Islet precursor cell (in vitro differentiated cells): ENCODE results near the gene UTS2R.
"Not testable (repeated sequence)": the region's sequence is repeated elsewhere in the genome, so short reads cannot be mapped to it uniquely, and the experiment has no call there.

ENCODE experiments used
- DNase-seq: peaks from one replicate; pipeline ENCODE4 v3.0.0-alpha.2; 2018

UTS2R gene

GRCh38 chr17:82355770-82356427 is 15.7 kb upstream of the UTS2R start:
- DNase-seq, result no peak

- peak; percentile 84 for DNase-seq
Measured at GRCh38 chr17:82356845-82357355, 14.7 kb upstream of the UTS2R start.

DNA sequence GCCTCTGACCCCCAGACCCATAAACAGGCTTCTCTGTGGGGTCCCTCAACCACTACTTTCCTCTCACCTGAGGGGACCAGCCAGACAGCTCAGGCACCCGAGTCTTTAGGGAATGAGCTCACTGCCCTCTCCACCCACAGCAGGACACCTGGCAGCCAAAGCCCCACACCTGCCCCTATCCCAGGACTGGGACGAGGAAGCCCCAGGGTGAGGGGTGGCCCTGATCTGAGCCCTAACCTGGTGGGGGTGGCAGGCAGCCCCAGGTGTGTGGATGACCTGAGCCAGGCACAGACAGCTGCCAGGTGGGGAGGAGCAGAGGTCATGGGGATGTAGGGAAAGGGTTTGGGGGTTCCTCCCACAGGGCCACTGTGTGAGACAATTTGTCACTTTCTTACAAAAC is 14.2 kb upstream of the UTS2R start:
- no peak for DNase-seq

DNA sequence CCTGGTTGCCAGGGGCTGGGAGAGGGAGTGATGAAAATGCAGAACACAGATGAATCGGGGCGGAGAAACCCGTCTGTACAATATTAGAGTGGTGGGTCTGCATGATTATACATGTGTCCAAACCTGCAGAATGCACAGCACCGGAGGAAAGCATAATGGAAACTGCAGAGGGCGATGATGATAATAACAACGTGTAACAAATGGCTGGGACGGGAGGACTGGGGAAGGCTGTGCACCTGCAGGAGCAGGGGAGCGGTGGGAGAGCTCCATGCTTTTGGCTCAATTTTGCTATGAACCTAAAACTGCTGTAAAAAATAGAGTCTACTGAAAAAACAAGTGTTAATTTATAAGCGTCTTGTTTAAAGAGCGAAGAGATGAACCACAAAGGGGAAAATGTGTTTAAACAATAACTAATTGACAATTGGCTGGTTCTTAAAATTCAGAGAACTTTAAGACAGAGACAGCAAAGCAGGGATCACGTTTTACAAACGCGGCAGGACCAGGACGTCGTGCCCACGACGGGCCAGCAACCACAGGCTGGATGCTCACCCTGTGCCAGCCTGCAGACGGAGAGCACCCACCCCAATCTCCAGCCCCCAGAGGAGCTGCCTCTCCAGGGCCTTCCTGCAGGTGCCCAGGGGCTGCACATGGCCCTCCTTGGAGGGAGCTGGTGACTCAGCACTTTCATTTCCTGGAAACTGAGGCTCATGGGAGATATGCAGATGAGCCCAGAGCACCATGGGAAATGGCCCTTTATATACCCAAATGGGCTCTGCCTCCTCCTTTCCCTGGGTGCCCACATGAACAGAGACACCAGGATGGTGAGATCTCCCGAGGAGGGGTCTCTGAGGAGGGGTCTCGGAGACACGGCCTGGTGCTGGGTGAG is 12.9 kb upstream of the UTS2R start, which contains the start of gene TEX19:
TEX19 (plus strand) TSS at position 783 of the 886 bp plus-strand sequence. CDS start 2,904 bp downstream, outside the sequence.
- DNase-seq, result no peak

- DNase-seq, result not testable (repeated sequence)
Measured at GRCh38 chr17:82359451-82360074, 12.0 kb upstream of the UTS2R start.

DNA sequence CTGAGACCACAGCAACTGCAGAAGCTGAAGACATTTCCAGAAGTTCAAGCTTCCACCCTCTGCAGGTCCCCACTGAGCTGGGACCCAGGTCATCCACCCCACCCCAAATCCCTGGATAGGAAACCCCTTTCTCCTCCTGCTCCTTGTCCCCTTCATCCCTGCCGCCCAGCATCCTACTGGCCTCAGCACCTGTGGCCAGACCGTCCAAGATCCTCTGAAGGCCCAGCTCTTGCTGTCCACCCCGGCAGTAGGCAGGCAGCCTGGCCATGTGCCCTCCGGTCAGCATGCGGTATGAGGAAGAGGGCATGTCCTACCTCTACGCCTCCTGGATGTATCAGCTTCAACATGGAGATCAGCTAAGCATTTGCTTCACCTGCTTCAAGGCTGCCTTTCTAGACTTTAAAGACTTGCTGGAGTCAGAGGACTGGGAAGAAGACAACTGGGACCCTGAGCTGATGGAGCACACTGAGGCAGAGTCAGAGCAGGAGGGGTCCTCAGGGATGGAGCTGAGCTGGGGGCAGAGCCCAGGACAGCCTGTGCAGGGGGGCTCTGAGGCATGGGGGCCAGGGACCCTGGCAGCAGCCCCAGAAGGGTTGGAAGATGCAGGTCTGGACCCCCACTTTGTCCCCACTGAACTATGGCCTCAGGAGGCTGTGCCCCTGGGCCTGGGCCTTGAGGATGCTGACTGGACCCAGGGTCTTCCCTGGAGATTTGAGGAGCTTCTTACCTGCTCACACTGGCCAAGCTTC is 9.5 kb upstream of the UTS2R start:
- no peak for DNase-seq

DNA sequence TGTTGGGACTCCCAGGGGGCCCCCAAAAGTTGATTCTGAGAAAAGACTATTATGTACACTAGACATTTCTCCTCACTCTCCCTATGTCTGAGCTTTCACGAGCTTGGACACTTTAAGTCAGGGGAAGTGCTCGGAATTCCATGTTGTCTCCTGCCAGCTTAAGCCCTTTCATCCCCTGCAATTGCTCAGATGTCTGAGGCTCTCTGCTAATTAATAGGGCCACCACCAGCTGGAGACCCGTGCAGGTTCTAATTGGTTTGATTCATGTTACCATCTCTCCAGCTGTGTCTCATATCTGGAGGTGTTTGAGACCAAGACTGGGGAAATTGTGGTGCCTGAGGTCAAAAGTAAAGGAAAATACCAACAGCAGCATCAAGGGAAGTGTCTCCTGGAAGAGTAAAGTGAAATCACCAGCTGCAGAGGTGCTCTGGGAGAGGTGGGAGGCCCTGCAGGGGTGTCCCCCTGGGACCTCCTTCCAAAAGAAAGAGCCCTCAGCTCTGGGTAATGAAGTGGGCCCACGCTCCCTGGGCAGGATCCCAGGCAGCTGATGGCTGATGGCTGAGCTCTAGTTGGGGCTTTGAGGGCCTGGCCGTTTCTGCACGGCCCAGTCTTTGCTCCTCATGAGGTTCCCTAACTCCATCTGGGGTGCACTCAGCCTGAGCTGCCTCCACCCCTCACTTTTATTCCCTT is 5.8 kb upstream of the UTS2R start:
- no peak for DNase-seq

DNA sequence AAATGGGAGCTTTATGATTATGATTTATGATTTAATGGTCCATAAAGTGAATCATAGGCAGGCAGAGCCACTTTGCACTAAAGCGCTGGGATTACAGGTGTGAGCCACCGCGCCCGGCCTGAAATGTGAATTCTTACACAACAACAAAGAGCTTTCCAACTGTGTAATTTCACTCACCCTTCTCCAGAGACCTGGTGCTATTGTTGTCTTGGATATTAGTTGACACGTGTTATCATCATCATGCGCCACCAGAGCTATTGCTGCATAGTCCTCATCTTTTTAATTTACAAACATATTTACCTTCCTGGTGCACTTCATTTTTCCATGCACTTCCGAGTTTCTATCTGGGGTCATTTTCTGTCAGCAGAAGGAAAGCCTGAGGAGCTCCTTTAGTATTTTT is 4.8 kb upstream of the UTS2R start:
- no peak for DNase-seq

DNA sequence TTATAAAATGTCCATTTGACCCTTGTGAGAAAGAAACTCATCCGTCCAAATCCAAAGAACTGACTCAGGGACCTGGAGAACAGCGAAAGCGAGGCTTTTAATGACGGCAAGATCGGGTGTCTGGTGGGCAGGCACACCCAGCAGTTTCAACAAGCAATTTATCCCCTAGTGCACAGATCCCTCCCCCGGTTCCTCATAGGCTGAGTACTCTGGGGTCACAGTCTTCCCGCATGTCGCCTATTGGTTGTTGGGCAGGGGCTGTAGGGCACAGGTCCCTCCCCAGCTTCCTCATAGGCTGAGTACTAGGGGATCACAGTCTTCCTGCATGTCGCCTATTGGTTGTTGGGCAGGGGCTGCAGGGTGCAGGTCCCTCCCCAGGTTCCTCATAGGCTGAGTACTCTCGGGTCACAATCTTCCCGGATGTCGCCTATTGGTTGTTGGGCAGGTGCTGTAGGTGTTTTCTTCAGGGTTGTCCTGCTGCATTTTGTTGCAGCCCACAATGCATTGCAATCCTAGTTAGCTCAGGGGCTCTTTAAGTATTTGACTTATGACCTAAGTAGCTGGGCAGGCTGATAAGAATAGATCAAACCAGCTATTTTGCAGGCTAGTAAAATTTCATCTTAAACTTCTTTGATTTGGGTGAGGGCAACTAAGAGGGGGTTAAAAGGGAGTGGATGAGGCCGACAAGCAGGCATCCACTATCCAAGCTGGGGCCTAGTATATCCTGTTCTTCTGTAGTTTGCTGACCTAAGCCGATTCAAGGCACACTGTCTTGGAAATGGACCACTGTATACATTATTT is 3.6 kb upstream of the UTS2R start:
- no peak for DNase-seq

DNA sequence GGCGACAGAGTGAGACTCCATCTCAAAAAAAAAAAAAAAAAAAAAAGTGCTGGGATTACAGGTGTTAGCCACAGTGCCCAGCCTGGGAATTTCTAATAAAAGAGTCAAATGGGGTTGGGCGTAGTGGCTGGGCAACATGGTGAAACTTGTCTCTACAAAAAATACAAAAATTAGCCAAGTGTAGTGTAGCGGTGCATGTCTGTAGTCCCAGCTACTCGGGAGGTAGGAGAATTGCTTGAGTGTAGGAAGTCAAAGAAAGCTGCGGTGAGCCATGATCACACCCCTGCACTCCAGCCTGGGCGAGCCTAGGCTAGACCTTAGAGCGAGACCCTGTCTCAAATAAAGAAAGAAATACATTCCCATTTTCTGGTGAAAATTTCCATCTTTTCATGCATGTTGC is 2.4 kb upstream of the UTS2R start:
- DNase-seq, result no peak

DNA sequence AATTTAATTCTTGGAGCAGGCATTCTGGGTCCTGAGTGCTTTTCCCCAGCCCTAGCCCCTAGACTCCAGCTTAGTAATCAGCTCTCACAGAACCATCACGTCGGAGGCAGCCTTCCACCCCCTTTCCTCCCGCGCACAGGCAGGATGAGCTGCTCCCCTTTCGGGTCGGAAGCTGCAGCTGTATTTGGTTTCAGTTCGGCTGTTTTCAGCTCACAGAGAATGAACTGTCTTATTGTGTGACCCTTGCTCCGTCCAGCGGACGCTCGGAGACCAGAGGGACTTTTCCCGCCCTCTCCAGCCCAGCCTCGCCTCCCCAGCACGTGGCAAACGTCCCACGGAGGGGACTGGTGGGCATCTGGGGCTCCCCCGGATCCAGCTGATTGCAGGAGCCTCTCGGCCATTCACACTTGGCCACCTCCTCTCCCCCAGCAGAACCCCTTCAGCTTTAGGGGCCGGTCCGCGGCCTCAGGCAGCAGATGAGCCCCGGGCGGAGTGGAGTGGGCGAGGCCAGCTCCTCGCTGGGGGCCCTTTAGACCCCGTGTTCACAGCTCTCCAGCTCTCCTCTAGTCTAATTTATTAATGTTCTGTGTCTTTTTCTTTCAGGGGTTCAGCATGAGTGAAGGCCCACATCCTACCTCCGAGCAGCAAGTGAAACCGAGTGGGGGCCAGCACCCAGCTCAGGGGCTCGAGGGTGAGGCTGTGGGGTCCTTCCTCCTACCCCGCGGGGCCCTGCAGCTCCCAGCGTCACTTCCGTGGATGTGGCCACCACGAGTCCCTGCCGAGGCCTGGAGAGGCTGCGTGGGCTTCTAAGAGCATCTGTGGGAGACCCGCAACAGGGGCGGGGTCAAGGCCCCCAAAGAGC is 863 bp upstream of the UTS2R start:
- no peak for DNase-seq

DNA sequence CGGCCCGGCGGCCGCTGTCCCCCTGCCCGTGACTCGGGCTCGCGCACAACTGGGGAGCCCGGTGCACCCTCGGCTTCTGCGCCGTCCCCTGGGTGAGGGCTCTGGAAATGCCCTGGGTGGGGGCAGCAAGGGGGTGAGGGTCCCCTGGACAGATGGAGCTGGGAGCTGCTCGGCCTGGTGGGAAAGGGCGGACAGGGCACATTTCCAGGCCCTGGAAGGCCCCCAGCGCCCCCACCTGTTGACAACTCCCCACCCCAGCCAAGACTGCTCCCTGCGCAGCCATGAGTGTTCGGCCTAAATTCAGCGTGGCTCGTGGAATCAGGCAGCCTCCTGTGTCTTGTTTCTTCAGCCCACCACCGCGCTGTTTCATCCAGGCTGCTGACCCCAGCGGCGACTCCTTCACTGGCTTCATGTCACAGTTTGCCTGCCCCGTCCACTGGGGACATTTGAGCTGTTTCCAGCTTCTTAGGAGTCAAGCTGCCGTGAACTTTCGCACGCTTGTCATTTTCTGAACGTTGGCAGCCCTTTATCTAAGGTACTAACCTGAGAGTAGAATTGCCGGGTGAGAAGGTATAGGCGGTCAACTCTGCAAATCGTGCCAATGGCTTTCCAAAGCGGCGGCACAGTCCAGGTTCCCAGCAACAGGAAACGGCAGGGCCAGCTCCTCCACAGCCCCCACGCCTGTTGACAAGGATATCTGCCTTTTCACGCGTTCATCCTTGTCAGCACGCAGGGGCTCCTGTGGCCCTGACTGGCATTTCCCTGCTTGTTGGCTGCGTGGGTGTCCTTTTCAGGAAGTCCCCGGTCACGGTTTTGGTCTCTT is 895 bp downstream of the UTS2R start:
- DNase-seq, result no peak

DNA sequence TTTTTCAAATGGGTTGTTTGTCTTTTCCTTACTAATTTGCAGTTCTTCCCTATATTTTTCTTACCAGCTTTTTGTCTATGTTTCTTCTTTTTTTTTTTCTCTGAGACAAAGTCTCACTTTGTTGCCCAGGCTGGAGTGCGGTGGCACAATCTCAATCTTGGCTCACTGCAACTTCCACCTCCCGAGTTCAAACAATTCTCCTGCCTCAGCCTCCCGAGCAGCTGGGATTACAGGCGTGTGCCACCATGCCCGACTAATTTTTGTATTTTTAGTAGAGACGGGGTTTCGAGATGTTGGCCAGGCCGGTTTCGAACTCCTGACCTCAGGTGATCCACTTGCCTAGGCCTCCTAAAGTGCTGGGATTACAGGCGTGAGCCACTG is 1.5 kb downstream of the UTS2R start:
- not testable (repeated sequence) for DNase-seq

DNA sequence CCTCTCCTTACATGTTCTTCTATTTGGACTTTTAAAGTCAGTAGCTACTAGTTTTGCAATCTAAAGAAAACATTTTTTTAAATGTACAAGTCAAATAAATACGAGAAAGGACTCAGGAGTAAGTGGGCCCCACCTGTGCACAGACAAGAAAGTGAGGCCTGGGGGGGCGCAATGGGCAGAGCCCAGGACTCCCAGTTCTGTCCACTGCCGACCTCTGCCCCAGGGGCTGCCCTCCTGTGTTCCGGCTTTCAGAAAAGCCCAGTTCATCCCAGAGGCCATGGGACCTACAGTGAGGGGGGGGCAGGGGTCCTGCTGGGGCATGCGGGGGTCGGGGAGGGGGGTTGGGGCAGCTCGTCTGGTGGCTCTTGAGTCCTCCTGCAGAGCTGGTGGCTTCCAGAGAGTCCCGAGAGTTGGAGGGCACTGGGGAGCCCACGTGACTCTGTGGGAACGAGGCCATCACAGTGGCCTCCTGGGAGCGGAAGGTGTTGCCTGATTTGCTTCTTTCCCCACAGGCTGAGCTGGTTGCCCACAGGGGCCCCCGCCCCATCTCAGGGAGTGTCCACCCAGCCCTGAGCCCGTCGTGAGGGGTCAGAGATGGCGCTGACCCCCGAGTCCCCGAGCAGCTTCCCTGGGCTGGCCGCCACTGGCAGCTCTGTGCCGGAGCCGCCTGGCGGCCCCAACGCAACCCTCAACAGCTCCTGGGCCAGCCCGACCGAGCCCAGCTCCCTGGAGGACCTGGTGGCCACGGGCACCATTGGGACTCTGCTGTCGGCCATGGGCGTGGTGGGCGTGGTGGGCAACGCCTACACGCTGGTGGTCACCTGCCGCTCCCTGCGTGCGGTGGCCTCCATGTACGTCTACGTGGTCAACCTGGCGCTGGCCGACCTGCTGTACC is 2.4 kb downstream of the UTS2R start:
- DNase-seq, result no peak

DNA sequence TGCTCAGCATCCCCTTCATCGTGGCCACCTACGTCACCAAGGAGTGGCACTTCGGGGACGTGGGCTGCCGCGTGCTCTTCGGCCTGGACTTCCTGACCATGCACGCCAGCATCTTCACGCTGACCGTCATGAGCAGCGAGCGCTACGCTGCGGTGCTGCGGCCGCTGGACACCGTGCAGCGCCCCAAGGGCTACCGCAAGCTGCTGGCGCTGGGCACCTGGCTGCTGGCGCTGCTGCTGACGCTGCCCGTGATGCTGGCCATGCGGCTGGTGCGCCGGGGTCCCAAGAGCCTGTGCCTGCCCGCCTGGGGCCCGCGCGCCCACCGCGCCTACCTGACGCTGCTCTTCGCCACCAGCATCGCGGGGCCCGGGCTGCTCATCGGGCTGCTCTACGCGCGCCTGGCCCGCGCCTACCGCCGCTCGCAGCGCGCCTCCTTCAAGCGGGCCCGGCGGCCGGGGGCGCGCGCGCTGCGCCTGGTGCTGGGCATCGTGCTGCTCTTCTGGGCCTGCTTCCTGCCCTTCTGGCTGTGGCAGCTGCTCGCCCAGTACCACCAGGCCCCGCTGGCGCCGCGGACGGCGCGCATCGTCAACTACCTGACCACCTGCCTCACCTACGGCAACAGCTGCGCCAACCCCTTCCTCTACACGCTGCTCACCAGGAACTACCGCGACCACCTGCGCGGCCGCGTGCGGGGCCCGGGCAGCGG is 3.2 kb downstream of the UTS2R start:
- DNase-seq, result no peak

DNA sequence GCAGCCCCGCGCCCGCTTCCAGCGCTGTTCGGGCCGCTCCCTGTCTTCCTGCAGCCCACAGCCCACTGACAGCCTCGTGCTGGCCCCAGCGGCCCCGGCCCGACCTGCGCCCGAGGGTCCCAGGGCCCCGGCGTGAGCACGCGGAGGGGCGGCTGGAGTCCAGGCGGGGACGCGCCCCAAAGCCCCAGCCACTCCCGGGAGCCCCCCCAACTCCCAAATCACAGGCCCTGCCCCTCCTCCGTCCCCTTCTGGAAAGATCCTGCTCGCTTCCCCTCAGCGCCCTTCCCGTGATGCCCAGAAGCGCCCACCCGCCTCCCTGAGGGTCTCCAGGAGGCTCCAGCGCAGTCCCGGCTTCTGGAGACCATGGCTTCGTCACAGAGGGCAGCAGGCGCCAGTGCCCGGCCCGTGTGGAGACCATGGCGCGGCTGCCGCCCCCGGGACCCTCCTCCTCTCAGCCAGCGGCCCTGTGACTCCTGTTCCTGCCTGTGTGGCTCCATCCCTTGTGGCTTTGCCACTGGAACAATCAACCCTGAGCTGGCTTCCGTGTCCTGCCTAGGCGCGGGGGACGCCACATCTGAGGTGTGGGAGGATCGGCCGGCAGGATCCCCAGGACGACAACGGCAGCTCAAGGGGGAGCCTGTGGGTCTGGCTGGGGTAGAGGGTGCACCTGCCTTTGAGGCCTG is 3.9 kb downstream of the UTS2R start:
- no peak for DNase-seq
